Activated CD4-positive, alpha-beta T cell treated with anti-CD3 and anti-CD28 coated beads, Interleukin-2, amount 10 ng/mL, durations not matched to agents 7 days and 5 days (primary cell): ENCODE results near the gene STAT5B. TPM values are rescaled to one million over a fixed set of nuclear protein-coding genes. Genes with fewer than 3 reads are reported as not detected.
A peak's percentile ranks its signal among the peaks of the same experiment; 100 is the strongest.
"Not testable (repeated sequence)": the region's sequence is repeated elsewhere in the genome, so short reads cannot be mapped to it uniquely, and the experiment has no call there.

Experiments
- CTCF ChIA-PET: fragments of 350-600 bp; sonication (Branson Sonifier 250); formaldehyde crosslinking; loops from one replicate; lab custom pipeline; 2021; ENCODE audit warnings: antibody characterized with exemption; lab: Charles Lee
- POLR2A ChIA-PET: fragments of 350-600 bp; sonication (Branson Sonifier 250); formaldehyde crosslinking; loops from one replicate; lab custom pipeline; 2021; ENCODE audit warnings: antibody characterized with exemption; lab: Charles Lee
- DNase-seq: peaks from one replicate; pipeline ENCODE4 v3.0.0-alpha.2; 2020
- H3K27ac Mint-ChIP-seq: one replicate; pipeline ENCODE4 v1.8.0; 2021; ENCODE audit warnings: mild to moderate bottlenecking, moderate library complexity, mixed read lengths
- H3K27me3 Mint-ChIP-seq: one replicate; pipeline ENCODE4 v1.8.0; 2021; ENCODE audit warnings: mixed read lengths
- H3K36me3 Mint-ChIP-seq: one replicate; pipeline ENCODE4 v1.8.0; 2021; ENCODE audit warnings: low read depth, mixed read lengths
- H3K4me1 Mint-ChIP-seq: one replicate; pipeline ENCODE4 v1.8.0; 2021; ENCODE audit warnings: mixed read lengths
- H3K4me3 Mint-ChIP-seq: one replicate; pipeline ENCODE4 v1.8.0; 2021; ENCODE audit warnings: mild to moderate bottlenecking, moderate library complexity, mixed read lengths
- H3K9me3 Mint-ChIP-seq: one replicate; pipeline ENCODE4 v1.8.0; 2021; ENCODE audit warnings: mixed read lengths
- total RNA-seq, 2 experiments: library from RNA; stranded (reverse); gene quantifications; one replicate each; pipeline ENCODE4 v1.2.3, GENCODE V29; 2021

STAT5B gene
- total RNA-seq, 2 experiments from 2014 or later, result 150 to 164 TPM

DNA sequence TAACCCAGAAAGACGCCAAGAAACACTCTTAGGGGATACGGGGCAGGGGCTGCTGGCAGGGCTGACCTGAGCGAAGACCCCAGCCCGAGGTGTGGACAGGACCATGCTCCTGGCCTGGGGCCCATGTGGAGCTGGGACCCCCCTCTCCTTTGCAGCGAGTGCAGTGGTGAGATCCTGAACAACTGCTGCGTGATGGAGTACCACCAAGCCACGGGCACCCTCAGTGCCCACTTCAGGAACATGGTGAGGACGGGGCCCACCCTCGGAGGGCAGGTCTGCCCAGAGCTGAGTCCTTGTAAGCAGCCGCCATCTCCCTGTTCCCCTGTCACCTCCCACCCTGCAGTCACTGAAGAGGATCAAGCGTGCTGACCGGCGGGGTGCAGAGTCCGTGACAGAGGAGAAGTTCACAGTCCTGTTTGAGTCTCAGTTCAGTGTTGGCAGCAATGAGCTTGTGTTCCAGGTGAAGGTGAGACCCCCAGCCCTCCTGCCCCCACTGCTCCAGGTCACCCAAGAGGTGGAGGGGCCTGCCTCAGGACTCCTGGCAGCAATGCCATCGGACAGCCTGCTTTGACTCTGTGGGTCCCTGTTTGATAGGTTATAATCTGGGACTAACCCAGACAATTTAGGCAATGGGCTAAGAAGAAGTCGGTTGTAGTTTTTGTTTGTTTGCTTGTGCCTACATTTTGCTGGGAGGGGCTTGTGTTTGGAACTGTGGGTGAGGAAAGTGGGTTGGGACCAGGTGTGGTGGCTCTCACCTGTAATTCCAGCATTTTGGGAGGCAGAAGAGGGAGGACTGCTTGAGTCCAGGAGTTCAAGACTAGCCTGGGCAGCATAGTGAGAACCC is 28.2 kb upstream of the STAT5B start:
- Mint-ChIP-seq H3K36me3 (peaks cover 71% of the 10 kb centered on the region), H3K9me3 (no peaks in the 10 kb centered on the region), H3K4me3 (no peak overlapping the region), H3K27ac (peak overlapping the region; percentile 41), H3K27me3 (no peaks in the 10 kb centered on the region), H3K4me1 (peaks cover 31% of the 10 kb centered on the region)
- ChIA-PET POLR2A (no interaction called here), CTCF (interaction anchor here (2.5 kb wide), 1 partner anchor 11 kb away, joined by 6 read pairs; no protein-coding TSS in a partner anchor)
- DNase-seq, result no peak

DNA sequence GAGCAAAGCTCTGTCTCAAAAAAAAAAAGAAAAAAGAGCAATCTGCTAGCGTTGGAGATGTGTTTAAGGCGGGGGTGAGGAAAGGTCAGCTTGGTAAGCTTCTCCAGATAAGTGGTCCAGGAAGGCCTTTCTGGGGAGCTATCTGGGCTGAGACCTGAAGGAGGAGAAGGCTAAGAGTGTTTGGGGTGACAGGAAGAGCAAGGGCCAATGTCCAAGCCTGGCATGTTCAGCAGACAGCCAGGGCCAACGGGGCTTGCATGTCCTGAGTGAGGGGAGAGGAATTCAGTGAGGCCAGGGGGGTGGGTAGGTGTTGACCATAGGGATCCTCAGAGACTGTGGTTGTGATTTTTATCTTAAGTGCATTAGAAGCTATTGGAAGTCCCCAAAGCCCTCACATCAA is 27.5 kb upstream of the STAT5B start:
- Mint-ChIP-seq H3K27ac (peak overlapping the region; percentile 41), H3K9me3 (no peaks in the 10 kb centered on the region), H3K4me1 (peaks cover 28% of the 10 kb centered on the region), H3K27me3 (no peaks in the 10 kb centered on the region), H3K36me3 (peaks cover 64% of the 10 kb centered on the region), H3K4me3 (no peak overlapping the region)
- POLR2A ChIA-PET, result no interaction called here
- CTCF ChIA-PET, result interaction anchor here (0.9 to 2.5 kb wide), 2 partner anchors 10 to 224 kb away, joined by 4 to 6 read pairs; no protein-coding TSS in a partner anchor
- DNase-seq, result no peak

- Mint-ChIP-seq H3K9me3 (no peaks in the 10 kb centered on the region), H3K27me3 (no peaks in the 10 kb centered on the region), H3K4me1 (peaks cover 16% of the 10 kb centered on the region), H3K27ac (peak overlapping the region; percentile 19), H3K36me3 (peaks cover 51% of the 10 kb centered on the region), H3K4me3 (no peak overlapping the region)
- POLR2A ChIA-PET, result no interaction called here
- CTCF ChIA-PET, result interaction anchor here (0.9 to 2.0 kb wide), 6 partner anchors 9 to 105 kb away, joined by 3 to 7 read pairs (median 5); no protein-coding TSS in a partner anchor
- DNase-seq, result no peak
Observed at GRCh38 chr17:42301022-42301421, 24.8 kb upstream of the STAT5B start.

- CTCF ChIA-PET, H3K9me3 Mint-ChIP-seq, H3K27me3 Mint-ChIP-seq, H3K4me3 Mint-ChIP-seq, H3K27ac Mint-ChIP-seq, POLR2A ChIA-PET, DNase-seq: not testable (repeated sequence)
- peaks cover 14% of the 10 kb centered on the region for H3K4me1 Mint-ChIP-seq
- peaks cover 53% of the 10 kb centered on the region for H3K36me3 Mint-ChIP-seq
Observed at GRCh38 chr17:42299913-42300312, 23.7 kb upstream of the STAT5B start.

DNA sequence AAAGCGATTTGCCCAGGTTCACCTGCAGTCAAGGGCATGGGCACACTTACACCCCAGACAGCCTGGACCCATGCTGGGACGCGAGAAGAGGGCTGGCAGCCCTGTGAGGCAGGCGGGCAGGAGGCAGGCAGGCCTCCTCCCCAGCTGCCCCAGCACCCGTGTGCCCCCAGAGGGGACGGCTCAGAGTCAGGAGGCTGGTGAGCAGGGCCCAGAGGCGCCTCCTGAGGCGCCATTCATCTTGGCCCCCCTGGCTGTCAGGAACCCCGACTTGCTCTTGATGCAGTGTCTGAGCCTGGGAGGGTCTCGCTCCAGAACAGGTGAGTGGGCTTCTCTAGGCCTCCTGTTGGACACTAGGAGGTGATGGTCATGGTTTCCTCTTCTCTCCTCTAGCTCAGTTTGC is 23.2 kb upstream of the STAT5B start:
- H3K4me1 Mint-ChIP-seq, H3K27me3 Mint-ChIP-seq, CTCF ChIA-PET, POLR2A ChIA-PET, H3K4me3 Mint-ChIP-seq, DNase-seq, H3K9me3 Mint-ChIP-seq, H3K27ac Mint-ChIP-seq: not testable (repeated sequence)
- H3K36me3 Mint-ChIP-seq, result peaks cover 47% of the 10 kb centered on the region

DNA sequence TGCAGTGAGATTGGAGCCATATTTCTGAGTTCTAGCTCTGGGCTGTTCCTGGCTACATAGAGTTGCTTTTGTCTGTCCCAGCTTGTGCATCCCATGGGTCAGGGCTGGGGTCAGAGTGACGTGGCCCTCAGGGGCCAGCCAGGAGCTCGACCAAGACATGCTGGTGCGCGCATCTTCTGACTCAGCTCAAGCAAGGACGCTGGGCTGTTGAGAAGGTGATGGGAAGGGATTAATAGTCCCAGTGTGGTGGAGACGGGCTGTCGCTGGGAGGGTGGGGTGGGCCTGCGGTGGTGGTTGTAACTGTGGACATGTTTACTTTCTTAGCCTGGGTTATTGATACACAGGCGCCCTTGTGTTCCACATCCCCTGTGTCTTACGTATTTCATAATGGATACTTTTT is 21.6 kb upstream of the STAT5B start:
- Mint-ChIP-seq H3K4me1 (peaks cover 13% of the 10 kb centered on the region), H3K36me3 (peaks cover 36% of the 10 kb centered on the region)
- H3K9me3 Mint-ChIP-seq, DNase-seq, CTCF ChIA-PET, H3K27me3 Mint-ChIP-seq, H3K27ac Mint-ChIP-seq, H3K4me3 Mint-ChIP-seq: not testable (repeated sequence)
- POLR2A ChIA-PET, result interaction anchor here (1.0 kb wide), 1 partner anchor 48 kb away, joined by 3 read pairs; no protein-coding TSS in a partner anchor

- Mint-ChIP-seq H3K4me1 (peaks cover 16% of the 10 kb centered on the region), H3K27ac (no peak overlapping the region), H3K36me3 (peaks cover 29% of the 10 kb centered on the region), H3K27me3 (no peaks in the 10 kb centered on the region), H3K9me3 (no peaks in the 10 kb centered on the region), H3K4me3 (no peak overlapping the region)
- DNase-seq, result no peak
- ChIA-PET CTCF (interaction anchor here (0.6 to 1.0 kb wide), 2 partner anchors 16 to 234 kb away, joined by 3 read pairs; no protein-coding TSS in a partner anchor), POLR2A (no interaction called here)
Observed at GRCh38 chr17:42296012-42296411, 19.8 kb upstream of the STAT5B start.

GRCh38 chr17:42294469-42295398 is 18.5 kb upstream of the STAT5B start:
- Mint-ChIP-seq H3K27ac (no peak overlapping the region), H3K4me1 (peaks cover 28% of the 10 kb centered on the region), H3K9me3 (no peaks in the 10 kb centered on the region), H3K27me3 (no peaks in the 10 kb centered on the region), H3K36me3 (peaks cover 36% of the 10 kb centered on the region), H3K4me3 (no peak overlapping the region)
- DNase-seq, result no peak
- ChIA-PET CTCF (interaction anchor here (0.6 to 1.6 kb wide), 4 partner anchors 15 to 199 kb away, joined by 3 to 4 read pairs (median 4); no protein-coding TSS in a partner anchor), POLR2A (interaction anchor here (0.6 kb wide), 1 partner anchor 248 kb away, joined by 3 read pairs; no protein-coding TSS in a partner anchor)

DNA sequence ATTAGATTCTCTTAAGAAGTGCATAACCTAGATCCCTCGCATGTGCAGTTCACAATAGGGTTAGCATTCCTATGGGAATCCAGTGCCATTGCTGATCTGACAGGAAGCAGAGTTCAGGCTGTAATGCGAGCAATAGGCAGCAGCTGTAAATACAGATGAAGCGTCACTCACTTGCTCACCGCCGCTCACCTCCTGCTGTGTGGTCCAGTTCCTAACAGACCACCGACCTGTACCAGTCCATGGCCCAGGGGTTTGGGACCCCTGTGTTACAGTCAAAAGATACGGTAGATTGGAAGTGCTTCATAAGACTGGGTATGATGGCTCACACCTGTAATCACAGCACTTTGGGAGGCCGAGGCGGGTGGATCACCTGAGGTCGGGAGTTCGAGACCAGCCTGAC is 14.9 kb upstream of the STAT5B start:
- CTCF ChIA-PET, result interaction anchor here (1.4 to 3.8 kb wide), 3 partner anchors 26 to 112 kb away, joined by 4 to 14 read pairs (median 4); no protein-coding TSS in a partner anchor
- peaks cover 36% of the 10 kb centered on the region for H3K36me3 Mint-ChIP-seq
- peaks cover 53% of the 10 kb centered on the region for H3K4me1 Mint-ChIP-seq
- no peaks in the 10 kb centered on the region for H3K27me3 Mint-ChIP-seq
- H3K27ac Mint-ChIP-seq, result no peak overlapping the region
- no peaks in the 10 kb centered on the region for H3K9me3 Mint-ChIP-seq
- no peak for DNase-seq
- no peak overlapping the region for H3K4me3 Mint-ChIP-seq
- POLR2A ChIA-PET, result no interaction called here

GRCh38 chr17:42290577-42290976 is 14.4 kb upstream of the STAT5B start:
- Mint-ChIP-seq H3K36me3 (peaks cover 31% of the 10 kb centered on the region), H3K4me3 (peak overlapping the region; percentile 88), H3K27me3 (no peaks in the 10 kb centered on the region), H3K9me3 (no peaks in the 10 kb centered on the region), H3K27ac (peak overlapping the region; percentile 64), H3K4me1 (peaks cover 56% of the 10 kb centered on the region)
- DNase-seq, result no peak
- CTCF ChIA-PET, result interaction anchor here (1.6 to 3.8 kb wide), 2 partner anchors 23 to 68 kb away, joined by 4 to 14 read pairs; no protein-coding TSS in a partner anchor
- POLR2A ChIA-PET, result no interaction called here

GRCh38 chr17:42289611-42290181 is 13.5 kb upstream of the STAT5B start:
- Mint-ChIP-seq H3K27me3 (no peaks in the 10 kb centered on the region), H3K4me1 (peaks cover 55% of the 10 kb centered on the region), H3K36me3 (peaks cover 26% of the 10 kb centered on the region), H3K27ac (peak overlapping the region; percentile 90), H3K9me3 (no peaks in the 10 kb centered on the region), H3K4me3 (peak overlapping the region; percentile 88)
- ChIA-PET CTCF (interaction anchor here (0.6 to 3.8 kb wide), 5 partner anchors 11 to 67 kb away, joined by 3 to 14 read pairs (median 4); no protein-coding TSS in a partner anchor), POLR2A (interaction anchor here (0.9 to 1.0 kb wide), 2 partner anchors 15 to 23 kb away, joined by 3 read pairs; no protein-coding TSS in a partner anchor)
- peak; percentile 27 for DNase-seq
